ENCODE results near the gene DCTN1. TPM values are rescaled to one million over a fixed set of nuclear protein-coding genes. Genes with fewer than 3 reads are reported as not detected.

DCTN1 gene
- total RNA-seq, 1 experiment from 2014 or later = 172 TPM

GRCh38 chr2:74381751-74382150 is 1.6 kb upstream of the DCTN1 start:
- CTCF ChIA-PET = no interaction called here
- no peak for TF ChIP-seq CTCF (conservative IDR thresholded peaks at IDR 0.05; ENCODE audit: low read depth, low read length)
- BruUV-seq (replicated peaks) = no TSS peak

GRCh38 chr2:74378007-74378406 is 2.1 kb downstream of the DCTN1 start:
- Histone ChIP-seq H3K4me1 (ENCODE audit: insufficient read depth, low read length, poor library complexity, severe bottlenecking) (peaks cover 26% of the 10 kb centered on the region), H3K27me3 (replicated peaks; ENCODE audit: insufficient read depth, low read depth, low read length, poor library complexity) (no peaks in the 10 kb centered on the region), H3K4me3 (ENCODE audit: low read depth, low read length, poor library complexity, severe bottlenecking) (no peak overlapping the region), H3K9me3 (ENCODE audit: low read depth, low read length, poor library complexity, severe bottlenecking) (no peaks in the 10 kb centered on the region), H3K36me3 (ENCODE audit: insufficient read depth, low read length, poor library complexity, severe bottlenecking) (peaks cover 14% of the 10 kb centered on the region), H3K27ac (ENCODE audit: low read depth, low read length, poor library complexity, severe bottlenecking) (no peak overlapping the region)
- TF ChIP-seq EZH2 (IDR thresholded peaks at IDR 0.05; ENCODE audit: borderline replicate concordance, low read depth, low read length, poor library complexity, severe bottlenecking) (no peak), CTCF (conservative IDR thresholded peaks at IDR 0.05; ENCODE audit: low read depth, low read length) (no peak)
- no TSS peak for BruUV-seq (replicated peaks)
- POLR2A ChIA-PET (ENCODE audit: low non-redundant PET) = no interaction called here
- CTCF ChIA-PET = no interaction called here
- DNase-seq (ENCODE audit: low spot score) = no peak
- intact Hi-C loops (cut with micrococcal nuclease; ENCODE audit: unreplicated experiment) = no loop called here

More at GRCh38 chr2:74381751-74382150, 1.6 kb upstream of the DCTN1 start:
- Histone ChIP-seq H3K27me3 (replicated peaks; ENCODE audit: insufficient read depth, low read depth, low read length, poor library complexity) (no peaks in the 10 kb centered on the region), H3K4me1 (ENCODE audit: insufficient read depth, low read length, poor library complexity, severe bottlenecking) (peaks cover 11% of the 10 kb centered on the region), H3K36me3 (ENCODE audit: insufficient read depth, low read length, poor library complexity, severe bottlenecking) (peaks cover 11% of the 10 kb centered on the region), H3K27ac (ENCODE audit: low read depth, low read length, poor library complexity, severe bottlenecking) (no peak overlapping the region), H3K4me3 (ENCODE audit: low read depth, low read length, poor library complexity, severe bottlenecking) (no peak overlapping the region), H3K9me3 (ENCODE audit: low read depth, low read length, poor library complexity, severe bottlenecking) (no peaks in the 10 kb centered on the region)
- intact Hi-C loops (cut with micrococcal nuclease; ENCODE audit: unreplicated experiment) = no loop called here
- POLR2A ChIA-PET (ENCODE audit: low non-redundant PET) = no interaction called here
- no peak for DNase-seq (ENCODE audit: low spot score)

- H3K36me3 ChIP-seq (ENCODE audit: insufficient read depth, low read length, poor library complexity, severe bottlenecking) = peaks cover 14% of the 10 kb centered on the region
- DNase-seq (ENCODE audit: low spot score) = no peak
- H3K4me1 ChIP-seq (ENCODE audit: insufficient read depth, low read length, poor library complexity, severe bottlenecking) = peaks cover 26% of the 10 kb centered on the region
- no peak overlapping the region for H3K4me3 ChIP-seq (ENCODE audit: low read depth, low read length, poor library complexity, severe bottlenecking)
- intact Hi-C loops (cut with micrococcal nuclease; ENCODE audit: unreplicated experiment) = no loop called here
- ChIA-PET POLR2A (ENCODE audit: low non-redundant PET) (no interaction called here), CTCF (no interaction called here)
- no peaks in the 10 kb centered on the region for H3K27me3 ChIP-seq (replicated peaks; ENCODE audit: insufficient read depth, low read depth, low read length, poor library complexity)
- no peaks in the 10 kb centered on the region for H3K9me3 ChIP-seq (ENCODE audit: low read depth, low read length, poor library complexity, severe bottlenecking)
- no peak overlapping the region for H3K27ac ChIP-seq (ENCODE audit: low read depth, low read length, poor library complexity, severe bottlenecking)
- no TSS peak for BruUV-seq (replicated peaks)
- TF ChIP-seq CTCF (conservative IDR thresholded peaks at IDR 0.05; ENCODE audit: low read depth, low read length) (no peak), EZH2 (IDR thresholded peaks at IDR 0.05; ENCODE audit: borderline replicate concordance, low read depth, low read length, poor library complexity, severe bottlenecking) (no peak)
Measured at GRCh38 chr2:74375838-74376237, 4.3 kb downstream of the DCTN1 start.
